ELR (cell line): Measurements from ENCODE around the gene UGCG.

Source experiments
- DNase-seq: peaks from one replicate; pipeline ENCODE4 v3.0.0-alpha.2; 2015; ENCODE audit warnings: low read depth

Gene UGCG

GRCh38 chr9:111984086-111984802, 87.6 kb downstream of the UGCG start:
- no peak for DNase-seq
